A549 (cell line): ENCODE measurements around the gene CEACAM16. TPM values are rescaled to one million over a fixed set of nuclear protein-coding genes. Genes with fewer than 3 reads are reported as not detected.

Experiments
- ATOH8 ChIP-seq: fragments of 250-450 bp; sonication (Bioruptor Pico); IDR thresholded peaks from 2 replicates; pipeline ENCODE4 v1.5.0; 2020; ENCODE audit warnings: low read depth, mild to moderate bottlenecking, moderate library complexity
- CBX2 ChIP-seq: fragments of 200-600 bp; sonication (generic); IDR thresholded peaks from 2 replicates; pipeline ENCODE4 v1.6.1; 2016; ENCODE audit warnings: low read depth, mild to moderate bottlenecking, borderline replicate concordance
- CHD2 ChIP-seq: fragments of 150-350 bp; IDR thresholded peaks from 2 replicates; pipeline ENCODE4 v1.6.1; 2014; ENCODE audit warnings: low read length; ENCODE audit not compliant: partially characterized antibody
- EHMT2 ChIP-seq: fragments of 200-600 bp; sonication (generic); IDR thresholded peaks from 2 replicates; pipeline ENCODE4 v1.6.1; 2016; ENCODE audit warnings: antibody characterized with exemption, low read depth, mild to moderate bottlenecking, moderate library complexity
- EP300 ChIP-seq, 2 experiments: fragments of >200 bp; sonication (Bioruptor Twin); formaldehyde crosslinking; IDR thresholded peaks; 2 replicates in 1 of 2; 3 replicates in 1 of 2; pipeline ENCODE4 v1.6.1; 2016 to 2017
- FOSL2 ChIP-seq, 2 experiments: fragments of 450-650 bp in 1 of 2; fragments of >200 bp in 1 of 2; sonication (Bioruptor Twin) in 1 of 2; formaldehyde crosslinking; IDR thresholded peaks; 2 replicates each; pipeline versions ENCODE4 v1.5.0 to v1.6.1; 2016 to 2020; ENCODE audit warnings: mild to moderate bottlenecking in 1 of 2, moderate library complexity in 1 of 2
- FOXS1 ChIP-seq: fragments of 250-450 bp; sonication (Bioruptor Pico); IDR thresholded peaks from 2 replicates; pipeline ENCODE4 v1.5.0; 2020; ENCODE audit warnings: mild to moderate bottlenecking, moderate library complexity
- HDAC2 ChIP-seq: fragments of 200-600 bp; sonication (generic); IDR thresholded peaks from 2 replicates; pipeline ENCODE4 v1.6.1; 2016
- HMGXB4 ChIP-seq: fragments of 250-450 bp; sonication (Bioruptor Pico); IDR thresholded peaks from 2 replicates; pipeline ENCODE4 v1.5.0; 2021; ENCODE audit warnings: mild to moderate bottlenecking, moderate library complexity, borderline replicate concordance
- HOXA7 ChIP-seq: fragments of 250-450 bp; sonication (Bioruptor Pico); IDR thresholded peaks from 2 replicates; pipeline ENCODE4 v1.5.0; 2020; ENCODE audit warnings: mild to moderate bottlenecking, moderate library complexity
- HOXB5 ChIP-seq: fragments of 250-450 bp; sonication (Bioruptor Pico); IDR thresholded peaks from 2 replicates; pipeline ENCODE4 v1.5.0; 2020; ENCODE audit warnings: mild to moderate bottlenecking, moderate library complexity
- JUN ChIP-seq, 2 experiments: fragments of >200 bp; sonication (Bioruptor Twin); formaldehyde crosslinking; IDR thresholded peaks; 2 replicates in 1 of 2; 3 replicates in 1 of 2; pipeline ENCODE4 v1.6.1; 2016 to 2017
- JUNB ChIP-seq: fragments of >200 bp; sonication (Bioruptor Twin); formaldehyde crosslinking; IDR thresholded peaks from 2 replicates; pipeline ENCODE4 v1.6.1; 2016
- KDM1A ChIP-seq: fragments of 200-600 bp; sonication (generic); IDR thresholded peaks from 2 replicates; pipeline ENCODE4 v1.6.1; 2016; ENCODE audit warnings: low read depth, mild to moderate bottlenecking
- KDM5A ChIP-seq: fragments of 200-600 bp; sonication (generic); IDR thresholded peaks from 2 replicates; pipeline ENCODE4 v1.6.1; 2016; ENCODE audit warnings: antibody characterized with exemption, mild to moderate bottlenecking
- MAFK ChIP-seq: fragments of 450-650 bp; IDR thresholded peaks from 2 replicates; pipeline ENCODE4 v1.6.1; 2014; ENCODE audit not compliant: partially characterized antibody
- MYC ChIP-seq: IDR thresholded peaks from 2 replicates; pipeline ENCODE4 v1.6.1; 2012; ENCODE audit warnings: mild to moderate bottlenecking, inconsistent platforms, low read length, improper control_type of control experiment, borderline replicate concordance
- NPAS2 ChIP-seq: fragments of 250-450 bp; sonication (Bioruptor Pico); IDR thresholded peaks from 2 replicates; pipeline ENCODE4 v1.8.0; 2022; ENCODE audit warnings: mild to moderate bottlenecking, moderate library complexity, borderline replicate concordance
- PHF8 ChIP-seq: fragments of 200-600 bp; sonication (generic); IDR thresholded peaks from 2 replicates; pipeline ENCODE4 v1.6.1; 2016; ENCODE audit warnings: low read depth, mild to moderate bottlenecking, antibody characterized with exemption, moderate library complexity, borderline replicate concordance
- RARB ChIP-seq: fragments of 250-450 bp; sonication (Bioruptor Pico); IDR thresholded peaks from 2 replicates; pipeline ENCODE4 v1.8.0; 2021; ENCODE audit warnings: mild to moderate bottlenecking, moderate library complexity
- RCOR1 ChIP-seq: fragments of 150-350 bp; IDR thresholded peaks from 2 replicates; pipeline ENCODE4 v1.6.1; 2014; ENCODE audit warnings: antibody characterized with exemption, low read length, low read depth
- RNF2 ChIP-seq: fragments of 200-600 bp; sonication (generic); IDR thresholded peaks from 2 replicates; pipeline ENCODE4 v1.6.1; 2016; ENCODE audit warnings: low read depth, mild to moderate bottlenecking, antibody characterized with exemption, moderate library complexity, borderline replicate concordance
- SMC3 ChIP-seq: fragments of >200 bp; sonication (Bioruptor Twin); formaldehyde crosslinking; IDR thresholded peaks from 3 replicates; pipeline ENCODE4 v1.6.1; 2018; ENCODE audit warnings: inconsistent platforms
- TP53 ChIP-seq: fragments of 250-450 bp; sonication (Bioruptor Pico); IDR thresholded peaks from 2 replicates; pipeline ENCODE4 v1.5.0; 2021; ENCODE audit warnings: mild to moderate bottlenecking, moderate library complexity
- ZC3H11A ChIP-seq: fragments of 450-650 bp; IDR thresholded peaks from 2 replicates; pipeline ENCODE4 v1.6.1; 2014; ENCODE audit warnings: antibody characterized with exemption, mild to moderate bottlenecking
- polyA plus RNA-seq, 4 experiments: library from polyadenylated mRNA; depleted of rRNA in 3 of 4; stranded (reverse); fragments of >200 nt; fragmentation: RNase III in 1 of 4; extraction: RNeasy Plus Mini Kit Qiagen cat#74134 plus additional on column Dnase treatment in 1 of 4; gene quantifications; 2 replicates in 3 of 4; 3 replicates in 1 of 4; pipeline ENCODE4 v1.2.3, GENCODE V29; 2011 to 2017
- TF ChIP-seq, protein P1 (sequence below): fragments of >200 bp; sonication (Bioruptor Twin); formaldehyde crosslinking; IDR thresholded peaks from 3 replicates; pipeline ENCODE4 v1.6.1; 2016
- TF ChIP-seq, protein P2 (sequence below): IDR thresholded peaks from 2 replicates; pipeline ENCODE4 v1.6.1; 2012
- TF ChIP-seq, protein P3 (sequence below): fragments of 450-650 bp; IDR thresholded peaks from 2 replicates; pipeline ENCODE4 v1.6.1; 2014; ENCODE audit warnings: antibody characterized with exemption
- TF ChIP-seq, protein P4 (sequence below): IDR thresholded peaks from 2 replicates; pipeline ENCODE4 v1.6.1; 2012
- TF ChIP-seq, protein P5 (sequence below): IDR thresholded peaks from 2 replicates; pipeline ENCODE4 v1.6.1; 2012; ENCODE audit warnings: low read depth, borderline replicate concordance

CEACAM16 gene
- polyA plus RNA-seq, 2 of the 4 experiments (the other 2 are of a cell fraction) = not detected

DNA sequence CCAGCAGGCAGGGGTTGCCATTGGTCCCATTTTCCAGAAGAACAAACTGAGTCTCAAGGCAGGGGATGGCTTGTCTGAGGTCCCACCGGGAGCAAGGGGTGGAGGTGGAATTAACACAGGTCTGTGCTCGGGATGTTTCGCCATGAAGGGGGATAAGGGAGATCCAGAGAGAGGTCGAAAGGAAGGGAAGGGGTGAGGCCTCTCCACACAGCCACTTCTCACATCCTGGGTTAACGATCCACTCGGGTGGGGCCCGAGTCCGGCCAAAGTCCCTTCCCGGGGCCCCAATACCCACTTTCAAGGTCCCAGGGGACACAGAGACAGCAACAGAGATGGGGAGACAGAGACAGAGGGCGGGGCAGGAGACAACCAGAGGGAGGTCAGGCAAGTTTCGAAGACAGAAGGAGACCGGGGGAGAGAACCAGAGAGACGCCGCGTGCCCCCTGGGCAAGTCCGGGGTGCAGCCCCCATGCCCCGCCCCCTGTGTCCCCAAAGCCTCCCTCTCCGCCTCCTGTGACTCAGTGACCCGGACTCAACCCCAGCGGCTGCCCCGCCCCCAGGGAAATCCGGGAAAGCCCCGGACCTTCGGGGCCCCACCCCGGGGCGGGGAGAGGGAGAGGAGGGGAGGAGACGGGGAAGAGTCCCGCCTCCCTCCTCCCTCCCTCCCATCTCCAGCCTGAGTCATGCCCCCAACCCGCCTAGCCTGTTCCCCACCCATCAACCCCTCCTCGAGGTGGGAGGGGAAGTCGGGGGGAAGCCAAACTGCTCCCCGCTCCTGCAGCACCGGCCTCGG lies 48.2 kb downstream of the CEACAM16 start (continued):
- TF ChIP-seq, protein P1, sequence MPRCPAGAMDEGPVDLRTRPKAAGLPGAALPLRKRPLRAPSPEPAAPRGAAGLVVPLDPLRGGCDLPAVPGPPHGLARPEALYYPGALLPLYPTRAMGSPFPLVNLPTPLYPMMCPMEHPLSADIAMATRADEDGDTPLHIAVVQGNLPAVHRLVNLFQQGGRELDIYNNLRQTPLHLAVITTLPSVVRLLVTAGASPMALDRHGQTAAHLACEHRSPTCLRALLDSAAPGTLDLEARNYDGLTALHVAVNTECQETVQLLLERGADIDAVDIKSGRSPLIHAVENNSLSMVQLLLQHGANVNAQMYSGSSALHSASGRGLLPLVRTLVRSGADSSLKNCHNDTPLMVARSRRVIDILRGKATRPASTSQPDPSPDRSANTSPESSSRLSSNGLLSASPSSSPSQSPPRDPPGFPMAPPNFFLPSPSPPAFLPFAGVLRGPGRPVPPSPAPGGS = peak; percentile 88; the same call in 2 of the 3 replicates
- TF ChIP-seq TP53 (CRISPR knock-in tag) (no peak), HOXB5 (CRISPR knock-in tag) (0 out of 2 replicates have a peak, but pooled peaks have one; percentile 66), JUNB (no peak), EHMT2 (no peak), MAFK (peak; percentile 18), FOXS1 (CRISPR knock-in tag) (no peak), EP300 (IDR thresholded peaks at IDR 0.05) (peak; percentile 51 to 81; a peak in 3 of 5 replicates), KDM5A (no peak), PHF8 (no peak), RARB (CRISPR knock-in tag) (peak; percentile 65; the same call in 1 of the 2 replicates), HMGXB4 (CRISPR knock-in tag) (no peak), KDM1A (no peak; the same call in none of the 2 replicates), ZC3H11A (no peak), ATOH8 (peak; percentile 75; the same call in 1 of the 2 replicates), CHD2 (no peak), HDAC2 (peak; percentile 90), RCOR1 (no peak), SMC3 (no peak; the same call in 2 of the 3 replicates), HOXA7 (peak; percentile 86), RNF2 (no peak), MYC (no peak; the same call in 1 of the 2 replicates), JUN (IDR thresholded peaks at IDR 0.05) (peak; percentile 67 to 73; a peak in 3 of 5 replicates), NPAS2 (no peak), CBX2 (no peak), FOSL2 (IDR thresholded peaks at IDR 0.05) (peak; percentile 45), FOSL2 (CRISPR knock-in tag; IDR thresholded peaks at IDR 0.05) (peak; percentile 91)
- TF ChIP-seq, protein P2, sequence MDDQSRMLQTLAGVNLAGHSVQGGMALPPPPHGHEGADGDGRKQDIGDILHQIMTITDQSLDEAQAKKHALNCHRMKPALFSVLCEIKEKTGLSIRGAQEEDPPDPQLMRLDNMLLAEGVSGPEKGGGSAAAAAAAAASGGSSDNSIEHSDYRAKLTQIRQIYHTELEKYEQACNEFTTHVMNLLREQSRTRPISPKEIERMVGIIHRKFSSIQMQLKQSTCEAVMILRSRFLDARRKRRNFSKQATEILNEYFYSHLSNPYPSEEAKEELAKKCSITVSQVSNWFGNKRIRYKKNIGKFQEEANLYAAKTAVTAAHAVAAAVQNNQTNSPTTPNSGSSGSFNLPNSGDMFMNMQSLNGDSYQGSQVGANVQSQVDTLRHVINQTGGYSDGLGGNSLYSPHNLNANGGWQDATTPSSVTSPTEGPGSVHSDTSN = peak; percentile 43
- TF ChIP-seq, protein P3, sequence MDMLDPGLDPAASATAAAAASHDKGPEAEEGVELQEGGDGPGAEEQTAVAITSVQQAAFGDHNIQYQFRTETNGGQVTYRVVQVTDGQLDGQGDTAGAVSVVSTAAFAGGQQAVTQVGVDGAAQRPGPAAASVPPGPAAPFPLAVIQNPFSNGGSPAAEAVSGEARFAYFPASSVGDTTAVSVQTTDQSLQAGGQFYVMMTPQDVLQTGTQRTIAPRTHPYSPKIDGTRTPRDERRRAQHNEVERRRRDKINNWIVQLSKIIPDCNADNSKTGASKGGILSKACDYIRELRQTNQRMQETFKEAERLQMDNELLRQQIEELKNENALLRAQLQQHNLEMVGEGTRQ = no peak
- TF ChIP-seq, protein P4, sequence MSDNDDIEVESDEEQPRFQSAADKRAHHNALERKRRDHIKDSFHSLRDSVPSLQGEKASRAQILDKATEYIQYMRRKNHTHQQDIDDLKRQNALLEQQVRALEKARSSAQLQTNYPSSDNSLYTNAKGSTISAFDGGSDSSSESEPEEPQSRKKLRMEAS = peak; percentile 78; the same call in 1 of the 2 replicates
- TF ChIP-seq, protein P5, sequence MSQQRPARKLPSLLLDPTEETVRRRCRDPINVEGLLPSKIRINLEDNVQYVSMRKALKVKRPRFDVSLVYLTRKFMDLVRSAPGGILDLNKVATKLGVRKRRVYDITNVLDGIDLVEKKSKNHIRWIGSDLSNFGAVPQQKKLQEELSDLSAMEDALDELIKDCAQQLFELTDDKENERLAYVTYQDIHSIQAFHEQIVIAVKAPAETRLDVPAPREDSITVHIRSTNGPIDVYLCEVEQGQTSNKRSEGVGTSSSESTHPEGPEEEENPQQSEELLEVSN = no peak; the same call in 1 of the 2 replicates
